Prostate gland (tissue), 2 donors: ENCODE data around the gene MRPL23.

Experiments used
- CTCF ChIP-seq, 4 experiments: fragments of 200-600 bp in 2 of 4; fragments of 450-650 bp in 2 of 4; sonication (generic) in 2 of 4; IDR thresholded peaks; 1 replicate in 3 of 4; 2 replicates in 1 of 4; pipeline ENCODE4 v1.5.1; 2016 to 2019; ENCODE audit warnings: antibody characterized with exemption in 4 of 4, mild to moderate bottlenecking in 2 of 4, moderate library complexity in 2 of 4
- POLR2AphosphoS5 ChIP-seq: sonication (generic); formaldehyde crosslinking; IDR thresholded peaks from one replicate; pipeline ENCODE4 v1.6.1; 2017; ENCODE audit warnings: antibody characterized with exemption

- no peak for TF ChIP-seq CTCF (IDR thresholded peaks at IDR 0.05)
- no peak for TF ChIP-seq POLR2AphosphoS5
Observed at GRCh38 chr11:1919391-1920127, 27.6 kb upstream of the MRPL23 start, which contains the start of gene TNNT3.
